Measurements from ENCODE around the gene BAZ2A. TPM values are rescaled to one million over a fixed set of nuclear protein-coding genes. Genes with fewer than 3 reads are reported as not detected.
A peak's percentile ranks its signal among the peaks of the same experiment; 100 is the strongest.

BAZ2A gene
- total RNA-seq, 1 experiment from 2014 or later = 15.2 TPM

GRCh38 chr12:56632701-56633467, 2.8 kb upstream of the BAZ2A start:
- Histone ChIP-seq H3K27ac (no peak overlapping the region), H3K36me3 (peaks cover 11% of the 10 kb centered on the region), H3K9me3 (replicated peaks) (no peaks in the 10 kb centered on the region), H3K4me3 (no peak overlapping the region), H3K4me1 (replicated peaks) (peaks cover 48% of the 10 kb centered on the region), H3K27me3 (replicated peaks) (no peaks in the 10 kb centered on the region)
- DNase-seq (ENCODE audit: low read depth in 1 of 2, low spot score in 2 of 2) = no peak

GRCh38 chr12:56631790-56632700, 1.9 kb upstream of the BAZ2A start:
- H3K27ac ChIP-seq = no peak overlapping the region
- H3K4me1 ChIP-seq (replicated peaks) = peaks cover 45% of the 10 kb centered on the region
- no peak overlapping the region for H3K4me3 ChIP-seq
- H3K27me3 ChIP-seq (replicated peaks) = no peaks in the 10 kb centered on the region
- peak; percentile 40 to 63 for DNase-seq (ENCODE audit: low read depth in 1 of 2, low spot score in 2 of 2)
- peaks cover 3% of the 10 kb centered on the region for H3K36me3 ChIP-seq
- H3K9me3 ChIP-seq (replicated peaks) = no peaks in the 10 kb centered on the region

GRCh38 chr12:56629459-56630179, 507 bp downstream of the BAZ2A start:
- Histone ChIP-seq H3K9me3 (replicated peaks) (no peaks in the 10 kb centered on the region), H3K36me3 (peaks cover 18% of the 10 kb centered on the region), H3K27ac (peak overlapping the region; percentile 47), H3K27me3 (replicated peaks) (no peaks in the 10 kb centered on the region), H3K4me1 (replicated peaks) (peaks cover 31% of the 10 kb centered on the region), H3K4me3 (peak overlapping the region; percentile 69)
- no peak for DNase-seq (ENCODE audit: low read depth in 1 of 2, low spot score in 2 of 2)

GRCh38 chr12:56628671-56629458, 1.3 kb downstream of the BAZ2A start:
- Histone ChIP-seq H3K36me3 (peaks cover 26% of the 10 kb centered on the region), H3K4me3 (peak overlapping the region; percentile 69), H3K9me3 (replicated peaks) (no peaks in the 10 kb centered on the region), H3K4me1 (replicated peaks) (peaks cover 23% of the 10 kb centered on the region), H3K27me3 (replicated peaks) (no peaks in the 10 kb centered on the region), H3K27ac (peak overlapping the region; percentile 34)
- DNase-seq (ENCODE audit: low read depth in 1 of 2, low spot score in 2 of 2) = peak; percentile 52 to 55

GRCh38 chr12:56626701-56627100, 3.4 kb downstream of the BAZ2A start:
- Histone ChIP-seq H3K27me3 (replicated peaks) (no peaks in the 10 kb centered on the region), H3K27ac (no peak overlapping the region), H3K4me1 (replicated peaks) (peaks cover 9% of the 10 kb centered on the region), H3K4me3 (no peak overlapping the region), H3K9me3 (replicated peaks) (no peaks in the 10 kb centered on the region), H3K36me3 (peaks cover 39% of the 10 kb centered on the region)
- no peak for DNase-seq (ENCODE audit: low read depth in 1 of 2, low spot score in 2 of 2)

GRCh38 chr12:56622535-56622934, 7.6 kb downstream of the BAZ2A start:
- DNase-seq (ENCODE audit: low read depth in 1 of 2, low spot score in 2 of 2) = no peak
- no peaks in the 10 kb centered on the region for H3K4me1 ChIP-seq (replicated peaks)
- H3K4me3 ChIP-seq = no peak overlapping the region
- no peaks in the 10 kb centered on the region for H3K9me3 ChIP-seq (replicated peaks)
- peaks cover 53% of the 10 kb centered on the region for H3K36me3 ChIP-seq
- H3K27me3 ChIP-seq (replicated peaks) = no peaks in the 10 kb centered on the region
- no peak overlapping the region for H3K27ac ChIP-seq

GRCh38 chr12:56616925-56617324, 13.2 kb downstream of the BAZ2A start:
- H3K4me3 ChIP-seq = no peak overlapping the region
- H3K9me3 ChIP-seq (replicated peaks) = no peaks in the 10 kb centered on the region
- H3K27me3 ChIP-seq (replicated peaks) = no peaks in the 10 kb centered on the region
- no peaks in the 10 kb centered on the region for H3K4me1 ChIP-seq (replicated peaks)
- no peak for DNase-seq (ENCODE audit: low read depth in 1 of 2, low spot score in 2 of 2)
- peaks cover 73% of the 10 kb centered on the region for H3K36me3 ChIP-seq
- H3K27ac ChIP-seq = no peak overlapping the region

GRCh38 chr12:56616244-56616643, 13.9 kb downstream of the BAZ2A start:
- no peaks in the 10 kb centered on the region for H3K4me1 ChIP-seq (replicated peaks)
- no peak overlapping the region for H3K27ac ChIP-seq
- H3K4me3 ChIP-seq = no peak overlapping the region
- no peaks in the 10 kb centered on the region for H3K27me3 ChIP-seq (replicated peaks)
- no peak for DNase-seq (ENCODE audit: low read depth in 1 of 2, low spot score in 2 of 2)
- H3K9me3 ChIP-seq (replicated peaks) = no peaks in the 10 kb centered on the region
- peaks cover 78% of the 10 kb centered on the region for H3K36me3 ChIP-seq

- Histone ChIP-seq H3K4me3 (no peak overlapping the region), H3K4me1 (replicated peaks) (no peaks in the 10 kb centered on the region), H3K27me3 (replicated peaks) (no peaks in the 10 kb centered on the region), H3K9me3 (replicated peaks) (no peaks in the 10 kb centered on the region), H3K27ac (no peak overlapping the region), H3K36me3 (peaks cover 86% of the 10 kb centered on the region)
- no peak for DNase-seq (ENCODE audit: low read depth in 1 of 2, low spot score in 2 of 2)
Observed at GRCh38 chr12:56614627-56615026, 15.5 kb downstream of the BAZ2A start.

GRCh38 chr12:56604355-56604754, 25.8 kb downstream of the BAZ2A start:
- peaks cover 92% of the 10 kb centered on the region for H3K36me3 ChIP-seq

GRCh38 chr12:56602239-56602638, 27.9 kb downstream of the BAZ2A start:
- no peak overlapping the region for H3K27ac ChIP-seq
- H3K36me3 ChIP-seq = peaks cover 96% of the 10 kb centered on the region
- H3K9me3 ChIP-seq (replicated peaks) = no peaks in the 10 kb centered on the region
- DNase-seq (ENCODE audit: low read depth in 1 of 2, low spot score in 2 of 2) = no peak
- H3K4me3 ChIP-seq = no peak overlapping the region
- H3K27me3 ChIP-seq (replicated peaks) = no peaks in the 10 kb centered on the region
- no peaks in the 10 kb centered on the region for H3K4me1 ChIP-seq (replicated peaks)

More at GRCh38 chr12:56604355-56604754, 25.8 kb downstream of the BAZ2A start:
- H3K4me3 ChIP-seq = no peak overlapping the region
- H3K9me3 ChIP-seq (replicated peaks) = no peaks in the 10 kb centered on the region
- DNase-seq (ENCODE audit: low read depth in 1 of 2, low spot score in 2 of 2) = no peak
- no peaks in the 10 kb centered on the region for H3K27me3 ChIP-seq (replicated peaks)
- H3K27ac ChIP-seq = no peak overlapping the region
- H3K4me1 ChIP-seq (replicated peaks) = no peaks in the 10 kb centered on the region

GRCh38 chr12:56601503-56601902, 28.6 kb downstream of the BAZ2A start:
- Histone ChIP-seq H3K36me3 (peaks cover 96% of the 10 kb centered on the region), H3K4me3 (no peak overlapping the region), H3K9me3 (replicated peaks) (no peaks in the 10 kb centered on the region), H3K27ac (no peak overlapping the region), H3K4me1 (replicated peaks) (no peaks in the 10 kb centered on the region), H3K27me3 (replicated peaks) (no peaks in the 10 kb centered on the region)
- no peak for DNase-seq (ENCODE audit: low read depth in 1 of 2, low spot score in 2 of 2)

GRCh38 chr12:56600753-56601152, 29.4 kb downstream of the BAZ2A start:
- no peak for DNase-seq (ENCODE audit: low read depth in 1 of 2, low spot score in 2 of 2)
- H3K9me3 ChIP-seq (replicated peaks) = no peaks in the 10 kb centered on the region
- no peaks in the 10 kb centered on the region for H3K4me1 ChIP-seq (replicated peaks)
- H3K4me3 ChIP-seq = no peak overlapping the region
- H3K27me3 ChIP-seq (replicated peaks) = no peaks in the 10 kb centered on the region
- peaks cover 96% of the 10 kb centered on the region for H3K36me3 ChIP-seq
- H3K27ac ChIP-seq = no peak overlapping the region
